GM12875 (cell line): Measurements from ENCODE around the gene AMHR2.

Experiments
- H3K4me3 ChIP-seq: one replicate; pipeline ENCODE4 v1.5.1; 2011; ENCODE audit warnings: low read depth, low read length, control low read depth
- CTCF ChIP-seq: IDR thresholded peaks from 2 replicates; pipeline ENCODE4 v1.5.1; 2011; ENCODE audit warnings: low read depth, mild to moderate bottlenecking, control low read depth, inconsistent platforms, low read length, moderate library complexity, borderline replicate concordance; ENCODE audit not compliant: insufficient read depth

The AMHR2 gene

GRCh38 chr12:53452159-53453077 lies 28.8 kb downstream of the AMHR2 start:
- TF ChIP-seq CTCF = peak; percentile 20; the same call in 1 of the 2 replicates
- H3K4me3 ChIP-seq = peak overlapping the region; percentile 76

GRCh38 chr12:53453953-53454640 lies 30.4 kb downstream of the AMHR2 start:
- TF ChIP-seq CTCF = no peak
- no peak overlapping the region for H3K4me3 ChIP-seq

- H3K4me3 ChIP-seq = no peak overlapping the region
- TF ChIP-seq CTCF = no peak
Measured at GRCh38 chr12:53454707-53455106, 31.1 kb downstream of the AMHR2 start.

GRCh38 chr12:53456654-53457366 lies 33.2 kb downstream of the AMHR2 start:
- no peak overlapping the region for H3K4me3 ChIP-seq
- no peak for TF ChIP-seq CTCF

- no peak overlapping the region for H3K4me3 ChIP-seq
- TF ChIP-seq CTCF = no peak
Measured at GRCh38 chr12:53459097-53459496, 35.4 kb downstream of the AMHR2 start.

GRCh38 chr12:53461059-53461458 lies 37.4 kb downstream of the AMHR2 start:
- no peak overlapping the region for H3K4me3 ChIP-seq
- no peak for TF ChIP-seq CTCF

- no peak for TF ChIP-seq CTCF
Measured at GRCh38 chr12:53461591-53461990, 37.9 kb downstream of the AMHR2 start.

More at GRCh38 chr12:53461591-53461990, 37.9 kb downstream of the AMHR2 start:
- H3K4me3 ChIP-seq = no peak overlapping the region
